CD14-positive monocyte (primary cell): ENCODE data around the gene ELMO2. TPM values are rescaled to one million over a fixed set of nuclear protein-coding genes. Genes with fewer than 3 reads are reported as not detected.

Experiments
- DNase-seq, 3 donors: peaks; one replicate each; pipeline ENCODE4 v3.0.0-alpha.2; 2011 to 2022
- H2AFZ ChIP-seq: 2 replicates; pipeline ENCODE4 v1.6.0; 2012; ENCODE audit warnings: mild to moderate bottlenecking, low read depth, low read length, inconsistent platforms; ENCODE audit not compliant: insufficient read depth, poor library complexity, severe bottlenecking
- H3K27ac ChIP-seq, 2 donors: 1 replicate in 1 of 2; 2 replicates in 1 of 2; pipeline ENCODE4 v1.5.1; 2012 to 2013; ENCODE audit warnings: low read length in 2 of 2, control low read depth in 1 of 2, inconsistent platforms in 1 of 2, low read depth in 1 of 2, mild to moderate bottlenecking in 1 of 2
- H3K27me3 ChIP-seq, 2 donors: one replicate each; pipeline versions ENCODE4 v1.6.0 to v1.6.1; 2011 to 2013; ENCODE audit warnings: low read length in 2 of 2; ENCODE audit not compliant: control insufficient read depth in 2 of 2, insufficient read depth in 2 of 2
- H3K36me3 ChIP-seq, 2 donors: replicated peaks in 1 of 2; 1 replicate in 1 of 2; 2 replicates in 1 of 2; pipeline versions ENCODE4 v1.5.1 to v1.6.1; 2012 to 2013; ENCODE audit warnings: low read length in 2 of 2, control low read depth in 1 of 2, inconsistent platforms in 1 of 2, mild to moderate bottlenecking in 1 of 2; ENCODE audit not compliant: insufficient read depth in 2 of 2, control insufficient read depth in 1 of 2
- H3K4me1 ChIP-seq, 2 donors: 1 replicate in 1 of 2; 2 replicates in 1 of 2; pipeline versions ENCODE4 v1.5.1 to v1.6.1; 2012 to 2013; ENCODE audit warnings: low read length in 2 of 2, control low read depth in 1 of 2, inconsistent platforms in 1 of 2, mild to moderate bottlenecking in 1 of 2, moderate library complexity in 1 of 2; ENCODE audit not compliant: insufficient read depth in 2 of 2, control insufficient read depth in 1 of 2
- H3K4me2 ChIP-seq: replicated peaks from 2 replicates; pipeline ENCODE3; 2012; ENCODE audit warnings: low read length, moderate library complexity, mild to moderate bottlenecking; ENCODE audit not compliant: poor library complexity, severe bottlenecking; ENCODE audit errors: extremely low read depth
- H3K4me3 ChIP-seq, 3 experiments: fragments of 200-600 bp in 1 of 3; sonication (generic) in 1 of 3; replicated peaks in 1 of 3; 1 replicate in 2 of 3; 2 replicates in 1 of 3; pipeline ENCODE4 v1.5.1; 2011 to 2013; ENCODE audit warnings: low read length in 3 of 3, mild to moderate bottlenecking in 3 of 3, control low read depth in 2 of 3, low read depth in 2 of 3, inconsistent platforms in 1 of 3, moderate library complexity in 1 of 3
- H3K79me2 ChIP-seq: 2 replicates; pipeline ENCODE4 v1.6.0; 2012; ENCODE audit warnings: mild to moderate bottlenecking, control low read depth, inconsistent platforms, low read length, moderate library complexity; ENCODE audit not compliant: insufficient read depth
- H3K9ac ChIP-seq: 2 replicates; pipeline ENCODE4 v1.6.0; 2017; ENCODE audit warnings: low read length, mild to moderate bottlenecking; ENCODE audit not compliant: insufficient read depth, poor library complexity, severe bottlenecking
- H3K9me3 ChIP-seq, 2 donors: replicated peaks in 1 of 2; 1 replicate in 1 of 2; 2 replicates in 1 of 2; pipeline versions ENCODE4 v1.5.1 to v1.6.1; 2012 to 2013; ENCODE audit warnings: low read length in 2 of 2, control low read depth in 1 of 2; ENCODE audit not compliant: control insufficient read depth in 1 of 2, insufficient read depth in 1 of 2
- H4K20me1 ChIP-seq: 2 replicates; pipeline ENCODE4 v1.6.0; 2012; ENCODE audit warnings: mild to moderate bottlenecking, low read length, control low read depth, moderate library complexity; ENCODE audit not compliant: insufficient read depth
- H3K27ac Mint-ChIP-seq, 7 donors: one replicate each; pipeline ENCODE4 v1.8.0; 2020; ENCODE audit warnings: mild to moderate bottlenecking in 7 of 7, mixed read lengths in 7 of 7, moderate library complexity in 6 of 7, inconsistent platforms in 2 of 7
- H3K27me3 Mint-ChIP-seq, 3 donors: one replicate each; pipeline ENCODE4 v1.8.0; 2021 to 2022; ENCODE audit warnings: low read depth in 3 of 3, mild to moderate bottlenecking in 3 of 3, mixed read lengths in 3 of 3, moderate library complexity in 3 of 3, inconsistent platforms in 1 of 3
- H3K36me3 Mint-ChIP-seq, 2 donors: one replicate each; pipeline ENCODE4 v1.8.0; 2020; ENCODE audit warnings: mixed read lengths in 2 of 2, inconsistent platforms in 1 of 2, mild to moderate bottlenecking in 1 of 2
- H3K4me1 Mint-ChIP-seq: one replicate; pipeline ENCODE4 v1.8.0; 2020; ENCODE audit warnings: mild to moderate bottlenecking, mixed read lengths
- H3K4me3 Mint-ChIP-seq, 2 donors: one replicate each; pipeline ENCODE4 v1.8.0; 2020; ENCODE audit warnings: mild to moderate bottlenecking in 2 of 2, mixed read lengths in 2 of 2, moderate library complexity in 1 of 2
- H3K9me3 Mint-ChIP-seq, 7 donors: one replicate each; pipeline ENCODE4 v1.8.0; 2020 to 2022; ENCODE audit warnings: mixed read lengths in 7 of 7, mild to moderate bottlenecking in 6 of 7, moderate library complexity in 6 of 7, inconsistent platforms in 2 of 7
- CTCF ChIP-seq: fragments of 200-600 bp; IDR thresholded peaks from one replicate; pipeline ENCODE4 v1.8.0; 2022; ENCODE audit warnings: antibody characterized with exemption, mild to moderate bottlenecking
- WGBS: methylation state at CpG from one replicate; pipeline ENCODE4 v1.1.5; 2013; ENCODE audit warnings: missing lambda C conversion rate; ENCODE audit not compliant: insufficient coverage; 5-methylcytosine and 5-hydroxymethylcytosine counted together
- intact Hi-C, 2 donors: fragments of 100-400 bp; cut with micrococcal nuclease; formaldehyde crosslinking; loops; one replicate each; pipeline versions ENCODE4 v1.15.0 to v1.15.1; 2023
- polyA plus RNA-seq, 3 donors: library from polyadenylated mRNA; depleted of rRNA in 1 of 3; unstranded in 2 of 3; stranded (reverse) in 1 of 3; fragments of 300-500 nt in 2 of 3; fragments of >200 nt in 1 of 3; fragmentation: Illumina TruSeq in 2 of 3; gene quantifications; 1 replicate in 2 of 3; 2 replicates in 1 of 3; pipeline ENCODE4 v1.2.3, GENCODE V29; 2012 to 2021

ELMO2 gene
- polyA plus RNA-seq, 3 donors: 35.3 to 53.1 (median 42.3) TPM

DNA sequence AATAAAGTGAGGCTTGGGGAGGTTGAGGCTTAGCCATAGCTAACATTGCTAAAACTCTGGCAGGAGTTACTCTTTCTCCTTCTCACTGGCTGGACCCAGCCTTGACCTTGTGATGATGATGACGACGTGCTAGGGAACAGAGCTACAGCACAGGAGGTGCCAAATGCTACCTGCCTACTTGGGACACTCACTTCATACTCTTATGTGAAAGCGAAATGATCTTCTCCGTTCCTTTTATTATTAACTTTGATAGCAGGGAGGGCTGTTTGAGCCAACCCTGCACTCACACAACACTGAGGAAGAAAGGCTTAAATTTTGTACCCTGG, 1.2 kb upstream of the ELMO2 start:
- peaks cover 38% of the 10 kb centered on the region for H3K79me2 ChIP-seq
- Mint-ChIP-seq H3K9me3 (no peaks in the 10 kb centered on the region), H3K36me3 (peaks cover 3 to 7% of the 10 kb centered on the region in 2 donors), H3K27ac (peak overlapping the region in 1 of 7 donors; percentile 94), H3K27me3 (peaks cover 0 to 6% (median 3%) of the 10 kb centered on the region in 3 donors), H3K4me1 (peaks cover 50% of the 10 kb centered on the region), H3K4me3 (no peak overlapping the region)
- no CpG with 5 or more reads among the region's 4 CpGs for WGBS
- intact Hi-C loops: loop anchor here in 1 of 2 donors (2.0 kb wide), 1 partner anchor 43 kb away; no protein-coding TSS in a partner anchor
- H3K9me3 ChIP-seq: no peaks in the 10 kb centered on the region
- H3K4me2 ChIP-seq: peak overlapping the region; percentile 78
- H3K9ac ChIP-seq: no peak overlapping the region
- H3K36me3 ChIP-seq: no peaks in the 10 kb centered on the region
- DNase-seq: no peak
- no peaks in the 10 kb centered on the region for H3K27me3 ChIP-seq
- peak overlapping the region in 1 of 3 experiments; percentile 92 for H3K4me3 ChIP-seq
- H4K20me1 ChIP-seq: peaks cover 10% of the 10 kb centered on the region
- H3K27ac ChIP-seq: peak overlapping the region in 1 of 2 donors; percentile 85
- peaks cover 39 to 49% of the 10 kb centered on the region in 2 donors for H3K4me1 ChIP-seq
- no peak for TF ChIP-seq CTCF
- no peak overlapping the region for H2AFZ ChIP-seq

GRCh38 chr20:46406986-46407670, 713 bp upstream of the ELMO2 start:
- H3K36me3 ChIP-seq: no peaks in the 10 kb centered on the region

More at GRCh38 chr20:46406986-46407670, 713 bp upstream of the ELMO2 start:
- Histone ChIP-seq H3K27me3 (no peaks in the 10 kb centered on the region), H3K79me2 (peaks cover 43% of the 10 kb centered on the region), H3K4me2 (peak overlapping the region; percentile 78), H3K9ac (peak overlapping the region; percentile 88), H3K4me3 (peak overlapping the region; percentile 65 to 92 (median 65)), H3K4me1 (peaks cover 44 to 54% of the 10 kb centered on the region in 2 donors), H2AFZ (peak overlapping the region; percentile 86), H3K9me3 (no peaks in the 10 kb centered on the region), H3K27ac (peak overlapping the region; percentile 61 to 85), H4K20me1 (peaks cover 15% of the 10 kb centered on the region)
- intact Hi-C loops: loop anchor here in 1 of 2 donors (2.0 kb wide), 1 partner anchor 42 kb away; no protein-coding TSS in a partner anchor
- H3K4me1 Mint-ChIP-seq: peaks cover 55% of the 10 kb centered on the region
- peak overlapping the region; percentile 85 to 96 (median 94) for H3K27ac Mint-ChIP-seq
- H3K36me3 Mint-ChIP-seq: peaks cover 3 to 7% of the 10 kb centered on the region in 2 donors
- DNase-seq: peak; percentile 56 to 68 (median 57)
- WGBS: 14% methylated on average over 25 of the region's 26 CpGs
- no peaks in the 10 kb centered on the region for H3K9me3 Mint-ChIP-seq
- H3K4me3 Mint-ChIP-seq: peak overlapping the region; percentile 92 to 97
- no peak for TF ChIP-seq CTCF
- peaks cover 0 to 6% (median 3%) of the 10 kb centered on the region in 3 donors for H3K27me3 Mint-ChIP-seq
